Measurements from ENCODE around the gene TSPEAR. TPM values are rescaled to one million over a fixed set of nuclear protein-coding genes. Genes with fewer than 3 reads are reported as not detected.

TSPEAR gene
- total and polyA plus RNA-seq, 9 of the 15 experiments (the other 6 are each of a cell fraction or from before 2014, with no cell fraction given): not detected

DNA sequence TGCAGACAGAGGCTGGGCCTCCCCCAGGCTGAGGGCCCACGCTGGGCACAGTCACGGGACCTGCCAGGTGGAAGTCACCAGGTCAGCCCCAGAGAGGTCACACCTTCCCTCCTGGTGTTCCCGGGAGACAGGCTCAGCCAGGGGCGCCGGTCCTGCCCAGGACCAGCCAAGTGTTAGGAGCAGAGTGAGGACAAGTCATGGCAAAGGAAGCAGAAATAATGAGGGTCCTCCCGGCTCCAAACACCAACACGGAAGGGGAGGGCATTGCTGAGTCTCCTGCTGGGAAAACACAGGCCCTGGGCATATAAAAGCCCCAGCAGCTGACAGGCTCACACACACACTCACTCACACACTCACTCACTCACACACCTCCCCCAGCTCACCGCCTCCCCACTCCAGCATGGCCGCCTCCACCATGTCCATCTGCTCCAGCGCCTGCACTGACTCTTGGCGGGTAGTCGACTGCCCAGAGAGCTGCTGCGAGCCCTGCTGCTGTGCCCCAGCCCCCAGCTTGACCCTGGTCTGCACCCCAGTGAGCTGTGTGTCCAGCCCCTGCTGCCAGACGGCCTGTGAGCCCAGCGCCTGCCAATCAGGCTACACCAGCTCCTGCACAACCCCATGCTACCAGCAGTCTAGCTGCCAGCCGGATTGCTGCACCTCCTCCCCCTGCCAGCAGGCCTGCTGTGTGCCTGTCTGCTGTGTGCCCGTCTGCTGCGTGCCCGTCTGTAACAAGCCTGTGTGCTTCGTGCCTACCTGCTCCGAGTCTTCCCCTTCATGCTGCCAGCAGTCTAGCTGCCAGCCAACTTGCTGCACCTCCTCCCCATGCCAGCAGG is 74.1 kb downstream of the TSPEAR start, which contains the start of gene KRTAP10-10 (continued):
- TF ChIP-seq NBN (IDR thresholded peaks at IDR 0.05; ENCODE audit: low read depth) (no peak), MECOM (CRISPR knock-in tag; IDR thresholded peaks at IDR 0.05) (no peak), KLF6 (CRISPR knock-in tag; IDR thresholded peaks at IDR 0.05; ENCODE audit: borderline replicate concordance) (no peak), LCOR (CRISPR knock-in tag; IDR thresholded peaks at IDR 0.05) (no peak), PHF20 (IDR thresholded peaks at IDR 0.05; ENCODE audit: partially characterized antibody) (no peak), ZZZ3 (IDR thresholded peaks at IDR 0.05) (no peak)

DNA sequence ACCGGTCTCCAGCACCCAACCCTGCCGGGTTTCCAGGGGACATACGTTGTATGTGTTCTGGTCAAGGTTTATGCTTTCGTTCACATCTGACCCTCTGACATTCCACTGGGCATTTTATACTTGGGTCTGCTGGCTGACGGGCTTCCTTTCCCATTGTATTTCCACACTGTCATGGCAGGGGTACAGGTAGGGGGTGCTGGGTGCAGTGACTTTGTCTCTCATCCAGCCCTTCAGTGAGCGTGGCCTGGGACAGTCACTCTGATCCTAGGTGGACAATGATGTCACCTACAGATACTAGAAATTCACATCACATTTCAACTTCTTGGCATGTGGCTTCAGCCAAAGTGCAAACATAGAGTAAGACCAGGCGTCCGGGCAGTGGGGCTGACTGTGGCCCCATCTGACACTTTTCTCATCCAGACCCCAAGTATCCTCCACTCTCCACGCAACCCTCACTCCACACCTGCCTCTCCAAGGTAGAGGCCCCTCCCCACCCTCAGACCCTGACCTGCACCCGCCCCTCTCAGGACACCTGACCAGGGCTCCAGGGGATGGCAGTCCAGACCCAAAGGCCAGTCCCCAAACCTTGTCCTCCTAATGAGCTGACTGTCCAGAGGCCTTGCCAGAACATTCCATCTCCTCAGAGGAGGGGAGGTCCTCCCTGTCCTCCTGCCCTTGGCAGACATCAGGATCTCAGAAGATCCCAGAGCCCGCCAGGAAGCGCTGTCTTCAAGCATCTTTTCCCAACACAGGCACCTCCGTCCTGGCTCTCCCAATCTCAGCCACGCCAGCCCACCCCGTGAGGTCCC is 75.0 kb downstream of the TSPEAR start:
- no peak for FAIRE-seq
- POLR2A ChIA-PET: interaction anchor here (1.0 kb wide), 1 partner anchor 27 kb away, joined by 3 read pairs; no protein-coding TSS in a partner anchor
- no peak for TF ChIP-seq ETV6 (IDR thresholded peaks at IDR 0.05; ENCODE audit: borderline replicate concordance in 1 of 2, low read depth in 2 of 2, low read length in 1 of 2)
- no peak for TF ChIP-seq ETV6 (CRISPR knock-in tag; IDR thresholded peaks at IDR 0.05; ENCODE audit: borderline replicate concordance)
- no peak for TF ChIP-seq MCM7 (IDR thresholded peaks at IDR 0.05)
- no peak for TF ChIP-seq KDM4B (IDR thresholded peaks at IDR 0.05; ENCODE audit: borderline replicate concordance in 2 of 2, low read depth in 1 of 2)
- TF ChIP-seq, protein P1, sequence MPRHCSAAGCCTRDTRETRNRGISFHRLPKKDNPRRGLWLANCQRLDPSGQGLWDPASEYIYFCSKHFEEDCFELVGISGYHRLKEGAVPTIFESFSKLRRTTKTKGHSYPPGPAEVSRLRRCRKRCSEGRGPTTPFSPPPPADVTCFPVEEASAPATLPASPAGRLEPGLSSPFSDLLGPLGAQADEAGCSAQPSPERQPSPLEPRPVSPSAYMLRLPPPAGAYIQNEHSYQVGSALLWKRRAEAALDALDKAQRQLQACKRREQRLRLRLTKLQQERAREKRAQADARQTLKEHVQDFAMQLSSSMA (CRISPR knock-in tag; IDR thresholded peaks at IDR 0.05): no peak
- TF ChIP-seq, protein P2, sequence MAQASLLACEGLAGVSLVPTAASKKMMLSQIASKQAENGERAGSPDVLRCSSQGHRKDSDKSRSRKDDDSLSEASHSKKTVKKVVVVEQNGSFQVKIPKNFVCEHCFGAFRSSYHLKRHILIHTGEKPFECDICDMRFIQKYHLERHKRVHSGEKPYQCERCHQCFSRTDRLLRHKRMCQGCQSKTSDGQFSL (CRISPR knock-in tag; IDR thresholded peaks at IDR 0.05): no peak
- TF ChIP-seq, protein P2 (tag; IDR thresholded peaks at IDR 0.05): no peak
- TF ChIP-seq, protein P3, sequence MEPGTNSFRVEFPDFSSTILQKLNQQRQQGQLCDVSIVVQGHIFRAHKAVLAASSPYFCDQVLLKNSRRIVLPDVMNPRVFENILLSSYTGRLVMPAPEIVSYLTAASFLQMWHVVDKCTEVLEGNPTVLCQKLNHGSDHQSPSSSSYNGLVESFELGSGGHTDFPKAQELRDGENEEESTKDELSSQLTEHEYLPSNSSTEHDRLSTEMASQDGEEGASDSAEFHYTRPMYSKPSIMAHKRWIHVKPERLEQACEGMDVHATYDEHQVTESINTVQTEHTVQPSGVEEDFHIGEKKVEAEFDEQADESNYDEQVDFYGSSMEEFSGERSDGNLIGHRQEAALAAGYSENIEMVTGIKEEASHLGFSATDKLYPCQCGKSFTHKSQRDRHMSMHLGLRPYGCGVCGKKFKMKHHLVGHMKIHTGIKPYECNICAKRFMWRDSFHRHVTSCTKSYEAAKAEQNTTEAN (CRISPR knock-in tag; IDR thresholded peaks at IDR 0.05): no peak
- no peak for TF ChIP-seq HLTF (IDR thresholded peaks at IDR 0.05)
- no peak for TF ChIP-seq MAFK (IDR thresholded peaks at IDR 0.05; ENCODE audit: low read length)
- no peak for TF ChIP-seq SAP30 (IDR thresholded peaks at IDR 0.05; ENCODE audit: borderline replicate concordance, insufficient read depth, low read depth, low read length, poor library complexity, severe bottlenecking)

More for the DNA sequence above, 75.0 kb downstream of the TSPEAR start:
- CTCF ChIA-PET (ENCODE audit: low intra/inter-chr PET ratio): no interaction called here
- ATAC-seq (no peak), DNase-seq (ENCODE audit: extremely low read depth in 1 of 4, low spot score in 3 of 4) (no peak)
- Histone ChIP-seq H3K9me3 (replicated peaks; ENCODE audit: control insufficient read depth, insufficient read depth, low read depth, low read length) (no peaks in the 10 kb centered on the region), H3K4me1 (replicated peaks in 1 of 2; ENCODE audit: control insufficient read depth in 2 of 2, insufficient read depth in 2 of 2, low read length in 2 of 2) (peaks cover 0 to 3% of the 10 kb centered on the region in 2 experiments; a peak in 2 of 5 replicates), H3K36me3 (ENCODE audit: control insufficient read depth, insufficient read depth, low read length) (no peaks in the 10 kb centered on the region), H3K27ac (ENCODE audit: extremely low read depth, low read depth, low read length) (no peak overlapping the region), H3K4me3 (no peak overlapping the region), H3K79me2 (ENCODE audit: control insufficient read depth, insufficient read depth, low read length) (no peaks in the 10 kb centered on the region), H3K4me2 (ENCODE audit: insufficient read depth, low read length) (no peak overlapping the region), H3K9me1 (ENCODE audit: control insufficient read depth, insufficient read depth, low read length) (no peaks in the 10 kb centered on the region), H3K9ac (ENCODE audit: insufficient read depth in 1 of 2, low read depth in 2 of 2, low read length in 2 of 2) (no peak overlapping the region; a peak in 1 of 4 replicates), H4K20me1 (replicated peaks; ENCODE audit: control insufficient read depth, insufficient read depth, low read length) (no peaks in the 10 kb centered on the region), H2AFZ (ENCODE audit: low read depth, low read length) (no peak overlapping the region), H3K27me3 (ENCODE audit: control insufficient read depth in 2 of 2, insufficient read depth in 2 of 2, low read length in 2 of 2) (peaks cover 0 to 6% of the 10 kb centered on the region in 2 experiments; a peak in 2 of 5 replicates)
- WGBS (ENCODE audit: insufficient coverage, low coverage, missing lambda C conversion rate): 3% methylated on average over 15 of the region's 15 CpGs
- no TSS peak for BruUV-seq (replicated peaks)
- intact Hi-C loops (cut with micrococcal nuclease) (no loop called here), in situ Hi-C loops (cut with MboI) (no loop called here)
